ENCODE measurements around the gene DNAJC5.
"Not testable (repeated sequence)": the region's sequence is repeated elsewhere in the genome, so short reads cannot be mapped to it uniquely, and the experiment has no call there.

Gene DNAJC5

DNA sequence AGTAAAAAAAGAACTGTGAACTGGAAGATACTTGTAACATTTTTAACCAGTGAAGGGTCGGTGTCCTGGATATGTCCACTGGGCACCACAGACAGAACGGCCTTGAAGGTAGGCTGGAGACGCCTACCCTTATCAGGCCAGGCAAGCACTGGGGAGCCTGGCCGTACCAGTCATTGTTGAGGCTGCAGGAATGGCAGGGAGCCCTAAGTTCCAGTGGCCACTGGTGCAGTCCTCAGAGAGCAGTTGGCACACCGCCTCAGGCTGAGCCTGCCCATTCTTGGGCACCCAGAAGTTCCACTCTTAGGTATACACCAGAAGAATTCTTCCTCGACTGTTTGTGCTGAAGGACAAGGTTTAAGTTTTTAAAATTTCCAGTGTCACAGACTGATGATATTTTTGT lies 20.5 kb downstream of the DNAJC5 start:
- no peak for FAIRE-seq

DNA sequence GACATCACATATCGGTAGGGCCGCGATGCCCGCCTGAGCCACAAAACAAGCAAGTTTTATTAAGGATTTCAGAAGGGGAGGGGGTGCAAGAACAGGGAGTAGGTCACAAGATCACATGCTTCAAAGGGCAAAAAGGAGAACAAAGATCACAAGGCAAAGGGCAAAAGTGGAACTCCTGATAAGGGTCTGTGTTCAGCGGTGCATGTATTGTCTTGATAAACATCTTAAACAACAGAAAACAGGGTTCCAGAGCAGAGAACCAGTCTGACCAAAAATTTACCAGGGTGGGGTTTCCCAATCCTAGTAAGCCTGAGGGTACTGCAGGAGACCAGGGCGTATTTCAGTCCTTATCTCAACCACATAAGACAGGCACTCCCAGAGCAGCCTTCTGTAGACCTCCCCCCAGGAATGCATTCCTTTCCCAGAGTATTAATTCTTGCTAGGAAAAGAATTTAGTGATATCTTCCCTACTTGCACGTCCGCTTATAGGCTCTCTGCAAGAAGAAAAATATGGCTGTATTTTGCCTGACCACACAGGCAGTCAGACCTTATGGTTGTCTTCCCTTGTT lies 21.5 kb downstream of the DNAJC5 start:
- not testable (repeated sequence) for FAIRE-seq

DNA sequence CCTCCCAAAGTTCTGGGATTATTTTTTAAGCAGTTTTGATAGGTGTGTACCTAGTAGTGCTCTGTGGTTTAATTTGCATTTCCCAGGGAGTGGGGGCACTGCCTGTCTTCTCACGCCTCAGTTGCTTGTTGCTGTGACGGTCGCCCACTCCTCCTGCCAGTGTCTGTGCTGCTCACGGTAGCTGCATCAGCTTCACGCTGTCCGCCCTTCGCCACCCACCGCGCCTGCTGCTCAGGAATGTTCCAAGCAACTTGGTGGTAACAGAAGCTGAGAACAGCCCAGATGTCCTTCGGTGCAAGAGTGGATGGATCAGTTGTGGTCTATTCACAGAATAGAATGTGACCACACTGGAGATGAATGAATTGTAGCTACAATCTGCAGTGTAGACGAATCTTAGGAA lies 22.9 kb downstream of the DNAJC5 start:
- FAIRE-seq: no peak

- FAIRE-seq: no peak
These were observed 24.2 kb downstream of the DNAJC5 start for GRCh38 chr20:63919130-63919529.

DNA sequence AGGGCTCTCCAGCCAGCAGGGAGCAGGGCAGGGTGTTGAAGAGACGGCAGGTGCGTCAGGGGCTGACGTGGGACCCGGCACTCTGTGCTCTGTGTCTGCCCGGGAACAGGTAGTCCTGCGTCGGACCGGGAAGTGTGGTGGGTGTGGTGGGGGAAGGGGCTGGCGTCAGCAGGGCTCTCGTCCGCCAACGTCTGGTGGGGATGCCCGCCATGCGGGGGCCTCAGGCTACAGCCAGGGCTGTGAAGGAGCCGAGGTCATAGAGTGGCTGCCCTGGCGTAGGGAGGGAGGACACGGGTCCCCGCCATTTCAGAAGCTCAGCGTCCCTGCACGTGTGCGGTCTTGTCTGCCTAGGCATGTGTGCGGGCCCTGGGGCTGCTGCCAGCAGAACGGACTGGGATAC lies 25.3 kb downstream of the DNAJC5 start:
- no peak for FAIRE-seq

- FAIRE-seq: no peak
These were observed 28.7 kb downstream of the DNAJC5 start for GRCh38 chr20:63923651-63924050.

- FAIRE-seq: no peak
These were observed 29.3 kb downstream of the DNAJC5 start for GRCh38 chr20:63924241-63924640.

DNA sequence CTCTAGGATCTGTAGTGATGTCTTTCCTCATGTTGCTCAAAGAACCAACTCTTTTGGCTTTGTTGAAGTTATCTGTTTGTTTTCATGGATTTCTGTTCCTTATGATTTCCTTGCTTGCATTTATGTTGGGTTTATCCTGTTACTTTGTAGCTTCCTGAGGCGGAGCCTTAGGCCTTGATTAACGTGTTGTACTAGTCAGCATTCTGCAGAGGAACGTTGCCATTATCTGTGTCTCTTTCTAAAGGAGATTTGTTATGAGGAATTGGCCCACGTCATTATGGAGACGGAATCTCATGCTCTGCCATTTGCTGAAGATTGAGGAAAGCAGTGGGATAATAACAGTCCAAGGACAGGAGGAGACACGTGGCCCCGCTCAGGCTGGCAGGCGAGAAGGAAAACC lies 31.4 kb downstream of the DNAJC5 start:
- FAIRE-seq: no peak

GRCh38 chr20:63929071-63929470 lies 34.1 kb downstream of the DNAJC5 start:
- FAIRE-seq: no peak

- not testable (repeated sequence) for FAIRE-seq
These were observed 34.6 kb downstream of the DNAJC5 start for GRCh38 chr20:63929473-63929883.

GRCh38 chr20:63930971-63931553 lies 36.1 kb downstream of the DNAJC5 start:
- FAIRE-seq: no peak

DNA sequence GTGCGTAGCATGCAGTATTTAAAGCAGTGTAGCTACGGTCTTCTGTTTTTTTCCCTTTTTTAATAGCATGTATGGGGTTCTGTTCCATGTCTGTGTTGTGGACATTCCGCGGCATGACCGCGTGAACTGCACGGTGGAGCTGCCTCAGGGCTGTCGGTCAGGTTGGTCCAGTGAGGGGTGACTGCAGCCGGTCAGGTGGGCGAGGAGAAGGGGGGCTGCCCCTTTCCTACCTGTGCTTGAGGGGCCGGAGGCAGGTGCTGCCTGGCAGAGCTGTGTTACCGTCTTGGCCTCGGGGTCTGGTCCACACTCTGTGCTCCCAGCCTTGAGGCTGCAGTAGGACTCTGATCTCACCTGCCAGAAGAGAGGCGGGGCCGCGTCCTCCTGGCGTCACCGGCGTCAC lies 36.8 kb downstream of the DNAJC5 start:
- no peak for FAIRE-seq

DNA sequence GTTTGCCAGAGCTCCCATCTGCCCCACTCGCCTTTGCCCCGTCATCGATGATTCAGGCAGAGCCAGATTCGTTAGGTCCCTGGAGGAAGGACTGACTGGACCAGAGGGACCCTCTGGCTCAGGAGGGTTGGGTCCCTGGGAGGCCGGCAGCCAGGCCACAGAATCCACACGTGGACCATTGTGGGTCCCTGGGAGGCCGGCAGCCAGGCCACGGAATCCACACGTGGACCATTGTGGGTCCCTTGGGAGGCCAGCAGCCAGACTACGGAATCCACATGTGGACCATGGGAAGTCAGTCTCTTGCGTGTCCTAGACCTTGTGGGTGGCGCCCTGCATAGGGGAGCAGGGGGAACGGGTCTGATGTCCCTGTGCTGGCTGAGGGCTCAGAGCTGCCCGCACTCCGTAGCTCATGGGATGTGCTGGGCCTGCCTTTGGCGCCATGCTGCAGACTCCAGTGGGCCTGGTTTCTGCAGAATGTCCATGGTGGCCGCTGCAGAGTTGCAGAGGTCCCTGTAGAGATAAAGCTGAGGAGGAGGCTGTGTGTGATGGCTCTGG lies 37.8 kb downstream of the DNAJC5 start:
- FAIRE-seq: no peak

GRCh38 chr20:63933646-63934045 lies 38.7 kb downstream of the DNAJC5 start:
- no peak for FAIRE-seq

GRCh38 chr20:63934271-63935068 lies 39.5 kb downstream of the DNAJC5 start:
- FAIRE-seq: no peak

DNA sequence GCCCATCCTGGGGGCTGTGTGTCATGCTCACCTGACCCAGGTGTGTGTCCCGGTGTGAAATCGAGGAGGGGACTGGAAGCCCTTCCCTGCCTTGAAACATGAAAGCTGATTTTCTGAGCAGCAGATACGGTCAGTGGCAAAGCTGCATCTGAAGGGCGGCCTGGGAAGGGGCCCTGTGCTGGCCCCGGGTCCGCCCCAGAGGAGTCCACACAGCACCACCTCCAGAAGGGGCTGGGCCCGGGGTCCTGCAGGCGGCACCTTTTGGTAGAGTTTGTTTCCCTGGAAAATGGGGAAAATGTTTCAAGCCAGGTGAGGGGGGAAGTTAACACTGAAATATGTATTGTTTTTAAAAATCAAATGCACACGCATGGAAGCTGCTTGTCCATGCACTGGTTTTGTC lies 40.5 kb downstream of the DNAJC5 start:
- FAIRE-seq: no peak

GRCh38 chr20:63937596-63937995 lies 42.7 kb downstream of the DNAJC5 start:
- FAIRE-seq: no peak

GRCh38 chr20:63939061-63939935 lies 44.4 kb downstream of the DNAJC5 start:
- no peak for FAIRE-seq

- FAIRE-seq: no peak
These were observed 45.1 kb downstream of the DNAJC5 start for GRCh38 chr20:63940071-63940471.

- FAIRE-seq: no peak
These were observed 45.7 kb downstream of the DNAJC5 start for GRCh38 chr20:63940472-63941266.

GRCh38 chr20:63941282-63942081 lies 46.6 kb downstream of the DNAJC5 start:
- no peak for FAIRE-seq
